ENCODE data around the gene HK3. TPM values are rescaled to one million over a fixed set of nuclear protein-coding genes. Genes with fewer than 3 reads are reported as not detected.

The HK3 gene
- polyA plus RNA-seq, 2 of the 4 experiments (the other 2 are of a cell fraction) = 0.04 to 0.12 TPM

DNA sequence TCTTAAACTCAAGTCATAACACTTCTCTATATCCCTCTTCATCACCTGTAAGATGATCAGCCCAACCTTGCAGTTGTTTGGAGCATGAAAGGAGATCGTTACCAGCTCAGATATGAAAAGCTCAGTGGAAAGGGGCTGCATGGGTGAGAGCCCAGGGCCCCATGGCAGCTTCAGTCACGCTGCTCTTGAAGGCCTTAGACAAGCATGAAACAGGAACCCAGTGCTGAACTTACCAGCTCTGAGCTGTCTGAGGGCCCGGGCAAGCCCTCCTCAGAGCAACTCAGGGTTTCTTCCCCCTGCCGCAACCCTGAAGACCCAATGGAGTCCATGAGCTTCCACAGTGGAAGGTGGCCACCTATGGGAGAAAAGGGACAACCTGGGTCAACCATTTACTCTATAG is 3.3 kb downstream of the HK3 start (continued):
- TF ChIP-seq, protein P1, sequence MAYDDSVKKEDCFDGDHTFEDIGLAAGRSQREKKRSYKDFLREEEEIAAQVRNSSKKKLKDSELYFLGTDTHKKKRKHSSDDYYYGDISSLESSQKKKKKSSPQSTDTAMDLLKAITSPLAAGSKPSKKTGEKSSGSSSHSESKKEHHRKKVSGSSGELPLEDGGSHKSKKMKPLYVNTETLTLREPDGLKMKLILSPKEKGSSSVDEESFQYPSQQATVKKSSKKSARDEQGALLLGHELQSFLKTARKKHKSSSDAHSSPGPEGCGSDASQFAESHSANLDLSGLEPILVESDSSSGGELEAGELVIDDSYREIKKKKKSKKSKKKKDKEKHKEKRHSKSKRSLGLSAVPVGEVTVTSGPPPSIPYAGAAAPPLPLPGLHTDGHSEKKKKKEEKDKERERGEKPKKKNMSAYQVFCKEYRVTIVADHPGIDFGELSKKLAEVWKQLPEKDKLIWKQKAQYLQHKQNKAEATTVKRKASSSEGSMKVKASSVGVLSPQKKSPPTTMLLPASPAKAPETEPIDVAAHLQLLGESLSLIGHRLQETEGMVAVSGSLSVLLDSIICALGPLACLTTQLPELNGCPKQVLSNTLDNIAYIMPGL (CRISPR knock-in tag; IDR thresholded peaks at IDR 0.05; ENCODE audit: borderline replicate concordance) = no peak
- TF ChIP-seq RARB (CRISPR knock-in tag; IDR thresholded peaks at IDR 0.05) (no peak), RCOR1 (IDR thresholded peaks at IDR 0.05; ENCODE audit: low read depth, low read length) (no peak), POLR2A (IDR thresholded peaks at IDR 0.05; ENCODE audit: low read length) (no peak), HOXB5 (CRISPR knock-in tag; IDR thresholded peaks at IDR 0.05) (no peak)
- TF ChIP-seq, protein P2, sequence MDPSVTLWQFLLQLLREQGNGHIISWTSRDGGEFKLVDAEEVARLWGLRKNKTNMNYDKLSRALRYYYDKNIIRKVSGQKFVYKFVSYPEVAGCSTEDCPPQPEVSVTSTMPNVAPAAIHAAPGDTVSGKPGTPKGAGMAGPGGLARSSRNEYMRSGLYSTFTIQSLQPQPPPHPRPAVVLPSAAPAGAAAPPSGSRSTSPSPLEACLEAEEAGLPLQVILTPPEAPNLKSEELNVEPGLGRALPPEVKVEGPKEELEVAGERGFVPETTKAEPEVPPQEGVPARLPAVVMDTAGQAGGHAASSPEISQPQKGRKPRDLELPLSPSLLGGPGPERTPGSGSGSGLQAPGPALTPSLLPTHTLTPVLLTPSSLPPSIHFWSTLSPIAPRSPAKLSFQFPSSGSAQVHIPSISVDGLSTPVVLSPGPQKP (IDR thresholded peaks at IDR 0.05; ENCODE audit: low read depth, low read length) = no peak
- TF ChIP-seq, protein P3, sequence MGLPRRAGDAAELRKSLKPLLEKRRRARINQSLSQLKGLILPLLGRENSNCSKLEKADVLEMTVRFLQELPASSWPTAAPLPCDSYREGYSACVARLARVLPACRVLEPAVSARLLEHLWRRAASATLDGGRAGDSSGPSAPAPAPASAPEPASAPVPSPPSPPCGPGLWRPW (IDR thresholded peaks at IDR 0.05) = no peak

DNA sequence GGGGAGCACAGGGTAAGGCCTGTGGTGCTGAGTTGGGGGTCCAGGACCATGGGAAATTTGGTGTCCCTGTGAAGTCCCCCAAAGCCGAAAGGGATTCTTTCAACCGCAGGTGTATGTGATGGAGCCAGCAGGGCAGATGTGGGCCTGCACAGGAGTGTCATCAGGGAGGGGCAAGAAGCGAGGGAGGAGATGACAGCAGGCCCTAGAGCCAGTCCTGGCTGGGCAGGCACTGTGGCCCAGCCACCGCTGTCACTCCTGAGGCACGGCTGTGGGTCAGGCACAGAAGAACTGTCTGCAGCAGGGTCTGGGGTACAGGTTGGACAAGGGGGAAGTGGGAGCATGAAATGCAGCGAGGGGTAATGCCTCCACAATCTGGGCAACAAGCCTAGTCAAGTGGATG is 4.8 kb downstream of the HK3 start:
- H3K9me3 ChIP-seq = no peaks in the 10 kb centered on the region
- DNase-seq (ENCODE audit: low read depth in 1 of 2, low spot score in 1 of 2) (no peak), ATAC-seq (no peak), FAIRE-seq (no peak)
- WGBS (ENCODE audit: missing lambda C conversion rate) = 84% methylated on average over 6 of the region's 6 CpGs
- no peaks in the 10 kb centered on the region for H3K4me1 ChIP-seq
- H3K4me3 ChIP-seq = no peak overlapping the region
- ChIA-PET POLR2A (no interaction called here), CTCF (no interaction called here)
- H3K27ac ChIP-seq = no peak overlapping the region
- TF ChIP-seq CBX2 (IDR thresholded peaks at IDR 0.05; ENCODE audit: borderline replicate concordance, low read depth) (no peak), HDAC2 (IDR thresholded peaks at IDR 0.05) (no peak), MYC (IDR thresholded peaks at IDR 0.05; ENCODE audit: borderline replicate concordance, low read length) (no peak), FOSB (CRISPR knock-in tag; IDR thresholded peaks at IDR 0.05) (no peak), NR3C1 (IDR thresholded peaks at IDR 0.05) (no peak), RARB (CRISPR knock-in tag; IDR thresholded peaks at IDR 0.05) (no peak), MAFK (IDR thresholded peaks at IDR 0.05; ENCODE audit: partially characterized antibody) (no peak), MAZ (IDR thresholded peaks at IDR 0.05; ENCODE audit: borderline replicate concordance, low read depth, low read length) (no peak), HOXB13 (CRISPR knock-in tag; IDR thresholded peaks at IDR 0.05; ENCODE audit: low read depth) (no peak)
- TF ChIP-seq, protein P4, sequence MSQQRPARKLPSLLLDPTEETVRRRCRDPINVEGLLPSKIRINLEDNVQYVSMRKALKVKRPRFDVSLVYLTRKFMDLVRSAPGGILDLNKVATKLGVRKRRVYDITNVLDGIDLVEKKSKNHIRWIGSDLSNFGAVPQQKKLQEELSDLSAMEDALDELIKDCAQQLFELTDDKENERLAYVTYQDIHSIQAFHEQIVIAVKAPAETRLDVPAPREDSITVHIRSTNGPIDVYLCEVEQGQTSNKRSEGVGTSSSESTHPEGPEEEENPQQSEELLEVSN (IDR thresholded peaks at IDR 0.05; ENCODE audit: borderline replicate concordance, low read depth) = no peak
- TF ChIP-seq, protein P5, sequence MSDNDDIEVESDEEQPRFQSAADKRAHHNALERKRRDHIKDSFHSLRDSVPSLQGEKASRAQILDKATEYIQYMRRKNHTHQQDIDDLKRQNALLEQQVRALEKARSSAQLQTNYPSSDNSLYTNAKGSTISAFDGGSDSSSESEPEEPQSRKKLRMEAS (IDR thresholded peaks at IDR 0.05) = no peak
- TF ChIP-seq, protein P6, sequence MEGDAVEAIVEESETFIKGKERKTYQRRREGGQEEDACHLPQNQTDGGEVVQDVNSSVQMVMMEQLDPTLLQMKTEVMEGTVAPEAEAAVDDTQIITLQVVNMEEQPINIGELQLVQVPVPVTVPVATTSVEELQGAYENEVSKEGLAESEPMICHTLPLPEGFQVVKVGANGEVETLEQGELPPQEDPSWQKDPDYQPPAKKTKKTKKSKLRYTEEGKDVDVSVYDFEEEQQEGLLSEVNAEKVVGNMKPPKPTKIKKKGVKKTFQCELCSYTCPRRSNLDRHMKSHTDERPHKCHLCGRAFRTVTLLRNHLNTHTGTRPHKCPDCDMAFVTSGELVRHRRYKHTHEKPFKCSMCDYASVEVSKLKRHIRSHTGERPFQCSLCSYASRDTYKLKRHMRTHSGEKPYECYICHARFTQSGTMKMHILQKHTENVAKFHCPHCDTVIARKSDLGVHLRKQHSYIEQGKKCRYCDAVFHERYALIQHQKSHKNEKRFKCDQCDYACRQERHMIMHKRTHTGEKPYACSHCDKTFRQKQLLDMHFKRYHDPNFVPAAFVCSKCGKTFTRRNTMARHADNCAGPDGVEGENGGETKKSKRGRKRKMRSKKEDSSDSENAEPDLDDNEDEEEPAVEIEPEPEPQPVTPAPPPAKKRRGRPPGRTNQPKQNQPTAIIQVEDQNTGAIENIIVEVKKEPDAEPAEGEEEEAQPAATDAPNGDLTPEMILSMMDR (IDR thresholded peaks at IDR 0.05) = no peak
- TF ChIP-seq, protein P7, sequence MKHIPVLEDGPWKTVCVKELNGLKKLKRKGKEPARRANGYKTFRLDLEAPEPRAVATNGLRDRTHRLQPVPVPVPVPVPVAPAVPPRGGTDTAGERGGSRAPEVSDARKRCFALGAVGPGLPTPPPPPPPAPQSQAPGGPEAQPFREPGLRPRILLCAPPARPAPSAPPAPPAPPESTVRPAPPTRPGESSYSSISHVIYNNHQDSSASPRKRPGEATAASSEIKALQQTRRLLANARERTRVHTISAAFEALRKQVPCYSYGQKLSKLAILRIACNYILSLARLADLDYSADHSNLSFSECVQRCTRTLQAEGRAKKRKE (CRISPR knock-in tag; IDR thresholded peaks at IDR 0.05; ENCODE audit: low read depth) = no peak
- no peak overlapping the region for H3K4me2 ChIP-seq
